Occipital lobe (tissue), 2 donors: ENCODE results near the gene SOX9. TPM values are rescaled to one million over a fixed set of nuclear protein-coding genes. Genes with fewer than 3 reads are reported as not detected.

ENCODE experiments used
- DNase-seq: peaks from one replicate; lab custom pipeline; 2025; lab: John Stamatoyannopoulos, UW
- total RNA-seq: library from RNA; depleted of rRNA; stranded (reverse); fragments of >200 nt; gene quantifications from one replicate; pipeline ENCODE4 v1.2.3, GENCODE V29; 2014

SOX9 gene
- total RNA-seq: 25.4 TPM

DNA sequence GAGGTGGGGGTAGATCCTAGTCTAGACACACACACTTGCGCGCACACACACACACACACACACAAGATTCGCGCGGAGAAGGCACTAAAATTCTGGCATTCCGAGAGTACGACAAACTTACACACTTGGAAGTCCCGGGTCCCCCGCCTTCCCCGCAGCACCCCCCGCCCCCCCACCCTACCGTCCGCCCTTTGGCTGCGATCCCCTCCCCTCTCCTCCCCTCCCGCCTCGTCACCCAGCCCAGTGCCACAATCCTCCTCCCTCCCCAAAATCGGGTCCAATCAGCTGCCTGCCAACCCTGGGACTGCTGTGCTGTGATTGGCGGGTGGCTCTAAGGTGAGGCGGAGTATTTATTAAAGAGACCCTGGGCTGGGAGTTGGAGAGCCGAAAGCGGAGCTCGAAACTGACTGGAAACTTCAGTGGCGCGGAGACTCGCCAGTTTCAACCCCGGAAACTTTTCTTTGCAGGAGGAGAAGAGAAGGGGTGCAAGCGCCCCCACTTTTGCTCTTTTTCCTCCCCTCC is at the start of gene SOX9:
Gene SOX9, plus strand, starts transcription at position 379 of the 522 bp plus-strand sequence. CDS start 372 bp downstream, outside the sequence.
- DNase-seq: peak; percentile 95

DNA sequence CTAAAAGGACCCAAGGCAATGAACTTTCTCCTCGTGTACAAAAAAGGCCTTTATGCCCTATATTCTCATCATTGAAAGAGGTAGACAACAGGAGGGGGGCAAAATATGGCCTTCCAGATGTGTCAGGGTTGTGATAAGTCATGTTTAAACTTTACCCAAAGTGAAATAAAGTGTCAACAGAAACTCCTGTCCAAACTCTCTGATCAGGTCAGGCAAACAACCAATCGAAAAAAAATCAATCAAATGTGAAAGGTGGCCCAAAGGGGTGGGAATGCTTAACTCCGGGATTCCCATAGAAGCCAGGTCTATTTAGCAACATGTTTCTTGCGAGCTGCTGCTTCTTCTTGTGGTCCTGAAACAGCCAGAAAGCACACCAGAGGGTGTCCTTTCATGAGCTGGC is 49.5 kb upstream of the SOX9 start:
- DNase-seq: no peak

DNA sequence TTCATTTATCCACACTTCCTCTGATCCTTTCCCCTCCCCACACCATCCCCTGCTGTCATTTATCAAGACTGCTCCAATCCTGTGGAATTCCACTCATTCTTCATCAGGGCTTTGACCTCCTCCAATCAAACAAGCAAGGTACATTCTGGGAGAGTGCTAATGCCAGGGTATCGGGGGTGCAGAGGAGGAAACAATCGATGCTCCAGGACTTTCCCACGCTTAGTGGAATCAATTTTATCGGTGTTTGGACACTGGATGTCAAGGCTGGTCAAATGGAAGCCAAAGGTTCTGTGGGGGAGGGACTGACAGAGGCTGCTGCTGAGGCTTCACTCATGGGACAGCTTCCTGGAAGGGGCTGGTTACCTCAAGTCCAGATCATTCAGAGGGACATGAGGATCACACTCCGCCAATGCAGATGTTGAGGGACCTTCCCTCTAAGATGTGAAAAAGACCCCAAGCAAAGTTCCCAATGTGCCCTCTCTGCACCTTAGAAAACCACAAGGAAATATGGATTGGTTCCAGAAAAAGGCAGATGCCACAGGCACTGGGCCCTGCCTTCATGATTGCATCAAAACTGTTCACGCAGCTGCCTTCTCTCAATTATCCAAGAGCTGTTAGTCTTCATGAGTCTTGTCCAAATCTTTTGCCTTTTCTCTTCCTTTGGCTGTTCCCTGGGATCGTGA is 44.7 kb upstream of the SOX9 start:
- no peak for DNase-seq

DNA sequence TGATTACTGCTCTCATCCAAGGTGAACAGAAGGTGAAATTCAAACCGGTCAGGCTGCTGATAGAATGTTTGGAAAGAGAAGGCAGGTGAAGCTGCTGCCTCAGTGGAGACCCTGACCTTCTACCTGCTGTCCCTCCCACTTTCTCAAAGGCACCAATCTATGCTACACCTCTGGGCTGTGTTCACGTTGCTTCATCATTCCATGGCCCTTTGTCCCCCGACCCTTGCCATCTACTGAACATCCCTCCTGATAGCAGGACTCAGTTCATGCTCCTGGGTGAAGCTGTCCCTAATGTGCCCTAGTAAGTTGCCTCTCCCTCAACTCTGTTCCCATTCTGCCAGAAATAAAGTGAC is 44.2 kb upstream of the SOX9 start:
- DNase-seq: no peak

DNA sequence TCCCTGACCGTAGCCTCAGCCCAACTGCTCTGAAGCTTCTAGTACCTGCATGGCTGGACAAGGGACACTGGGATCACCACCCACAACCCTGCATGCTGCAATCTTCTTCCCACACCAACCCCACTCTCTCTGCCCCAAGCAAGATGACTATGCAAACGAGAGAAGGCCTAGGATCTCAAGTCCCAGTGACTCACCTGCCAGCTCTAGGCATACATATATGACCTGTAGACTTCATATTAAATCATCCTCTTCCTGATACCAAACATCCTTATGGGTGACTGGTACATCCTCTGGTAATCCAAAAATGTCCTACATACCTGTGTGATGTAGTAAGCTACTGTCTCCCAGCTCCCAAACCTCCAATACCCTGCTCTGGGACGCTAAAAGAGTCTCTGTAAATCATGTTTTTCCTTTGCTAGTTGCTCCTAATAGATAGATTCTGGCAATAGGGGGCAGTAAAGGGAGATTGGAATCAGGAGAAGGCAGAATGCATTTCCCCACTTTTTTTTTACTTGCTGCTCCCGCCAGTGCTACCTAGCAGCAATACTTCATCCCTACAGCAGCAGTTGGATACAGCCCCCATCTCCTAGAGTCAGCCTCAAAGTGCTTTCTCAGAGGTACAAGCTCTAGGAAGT is 43.4 kb upstream of the SOX9 start:
- DNase-seq: no peak

DNA sequence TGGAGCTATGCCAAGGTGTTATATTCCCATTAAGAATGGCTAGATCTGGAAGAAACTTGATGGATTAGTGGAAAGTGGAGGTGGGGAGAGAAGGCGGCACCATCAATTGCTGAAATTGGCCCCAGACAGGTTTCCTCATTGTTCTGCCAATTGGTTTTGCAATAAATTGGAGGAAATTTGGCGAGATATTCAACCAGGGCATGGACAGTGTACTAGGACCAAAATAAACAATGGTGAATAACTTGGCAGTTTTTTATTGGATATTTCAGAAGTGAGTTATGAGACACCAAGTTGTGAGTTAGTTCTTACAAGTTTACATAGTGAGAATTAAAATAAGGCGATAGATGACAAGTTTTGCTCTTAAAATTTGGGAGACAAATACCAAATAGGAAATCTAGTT is 41.1 kb upstream of the SOX9 start:
- no peak for DNase-seq

DNA sequence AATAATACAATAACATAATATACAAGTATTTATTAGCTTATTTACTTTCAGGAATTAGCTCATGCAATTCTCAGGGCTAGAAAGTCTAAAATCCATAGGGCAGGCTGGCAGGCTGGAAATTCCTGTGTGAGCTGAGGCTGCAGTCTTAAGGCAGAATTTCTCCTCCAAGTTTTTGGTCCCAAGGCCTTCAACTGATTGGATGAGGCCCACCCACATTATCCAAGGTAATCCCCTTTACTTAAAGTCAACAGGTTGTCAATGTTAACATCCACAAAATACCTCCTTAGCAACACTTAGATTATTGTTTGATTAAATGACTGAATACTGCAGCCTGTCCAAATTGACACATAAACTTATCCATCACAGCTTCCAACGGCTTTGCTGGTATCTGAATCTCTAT is 32.9 kb upstream of the SOX9 start:
- no peak for DNase-seq

DNA sequence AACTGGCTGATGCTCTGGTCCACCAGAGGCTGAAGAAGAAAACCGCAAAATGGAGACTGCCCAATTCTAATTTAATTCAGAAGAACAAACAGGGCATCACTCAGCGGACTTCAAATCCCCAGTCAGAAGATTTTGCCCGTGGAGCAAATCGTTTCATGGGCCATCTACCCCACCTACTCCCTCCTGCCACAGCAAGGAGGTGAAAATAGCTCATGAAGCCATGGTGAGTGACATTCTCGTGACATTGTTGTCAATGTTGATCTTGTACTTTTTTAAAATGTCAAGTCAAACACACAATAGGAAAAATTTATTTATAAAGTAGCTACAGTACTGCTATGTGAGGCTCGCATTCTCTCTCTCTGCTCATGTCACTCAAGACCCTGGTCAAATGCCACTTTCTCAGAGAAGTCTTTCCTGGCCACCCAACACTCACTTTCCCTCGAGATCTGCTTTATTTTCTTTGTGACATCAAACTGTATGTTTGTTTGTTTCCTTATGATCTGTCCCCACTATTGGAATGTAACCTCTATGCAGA is 31.3 kb upstream of the SOX9 start:
- DNase-seq: no peak

DNA sequence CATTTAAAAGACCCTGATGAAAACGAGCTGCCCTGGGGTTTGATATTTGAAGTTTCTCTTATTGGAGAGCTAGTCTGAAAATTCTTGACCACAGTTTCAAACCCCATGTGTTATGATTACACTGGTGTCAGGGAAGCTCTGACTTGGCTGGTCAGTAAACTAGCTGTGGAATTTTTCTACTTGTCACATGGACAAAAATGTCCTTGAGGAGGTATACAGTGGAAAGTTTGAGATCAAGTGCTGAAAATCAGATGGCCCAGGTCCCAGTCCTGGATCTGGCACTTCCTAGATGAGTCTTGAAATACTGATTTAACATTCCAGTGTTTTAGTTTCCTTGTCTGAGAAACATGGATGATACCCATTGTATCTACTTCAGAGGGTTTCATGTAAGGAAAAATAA is 30.7 kb upstream of the SOX9 start:
- DNase-seq: no peak

DNA sequence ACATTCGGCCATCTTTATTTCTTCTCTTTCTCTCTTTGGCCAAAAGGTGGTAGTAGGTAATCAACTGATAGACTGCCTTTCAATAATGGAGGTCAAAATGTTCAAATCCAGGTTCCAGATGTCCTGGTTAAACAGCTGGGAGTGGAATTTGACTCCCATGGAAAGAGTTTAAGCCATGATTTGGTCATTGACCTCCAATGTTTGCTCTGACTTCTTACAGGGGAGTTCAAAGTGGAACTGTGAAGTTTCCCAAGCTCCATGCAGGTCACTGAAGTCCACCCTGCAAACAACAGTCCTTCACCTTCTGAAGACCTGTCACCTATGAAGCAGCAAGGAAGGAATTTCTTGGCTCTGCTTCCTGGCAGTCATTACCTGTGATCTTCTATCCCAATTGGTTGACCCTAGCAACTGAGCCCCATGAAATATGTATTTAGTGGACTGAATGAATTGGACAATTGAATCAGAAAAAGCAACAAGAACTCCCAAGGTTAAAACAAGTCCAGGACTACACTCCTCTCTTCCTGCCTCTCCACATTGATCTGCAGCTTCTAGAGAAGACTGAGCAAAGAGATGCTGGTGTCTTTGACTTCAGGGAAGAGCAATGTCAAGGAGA is 28.0 kb upstream of the SOX9 start:
- DNase-seq: no peak

DNA sequence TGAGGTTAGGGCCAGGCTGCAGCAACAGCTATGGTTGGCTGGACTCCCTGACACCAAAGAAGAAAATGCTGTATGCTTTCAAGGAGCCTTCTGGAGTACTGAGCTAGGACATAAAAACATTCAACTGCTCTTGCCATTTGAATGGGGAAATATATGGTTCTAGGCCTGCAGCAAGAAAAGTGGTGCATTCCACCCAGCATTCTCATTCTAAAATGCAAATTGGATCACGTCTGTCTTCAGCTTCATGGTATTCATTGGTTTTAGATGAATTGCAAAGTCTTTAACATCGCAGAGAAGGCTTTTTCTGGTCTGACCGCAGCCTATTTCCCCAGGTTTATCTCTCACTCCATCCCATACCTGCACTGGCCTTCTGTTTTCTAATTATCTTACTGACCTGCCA is 27.1 kb upstream of the SOX9 start:
- DNase-seq: no peak

DNA sequence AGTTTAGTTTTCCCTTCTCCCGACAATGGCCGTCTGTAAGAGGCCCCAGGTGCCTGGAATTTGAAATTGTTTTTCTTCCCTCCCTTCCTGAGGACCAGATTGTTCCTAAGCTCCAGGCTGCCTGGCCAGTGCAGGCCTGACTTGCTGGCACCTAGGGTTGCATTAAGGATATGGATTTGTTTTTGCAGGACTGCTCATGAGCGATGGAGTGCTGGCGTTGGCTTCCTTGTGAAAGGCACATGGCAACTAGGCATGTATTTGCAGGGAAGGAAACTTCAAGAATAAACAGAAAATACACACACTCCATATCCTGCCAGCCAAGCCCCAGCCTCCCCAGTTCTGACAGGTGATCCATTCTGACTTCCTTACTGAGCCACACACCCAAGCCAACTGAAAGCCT is 25.5 kb upstream of the SOX9 start:
- no peak for DNase-seq

DNA sequence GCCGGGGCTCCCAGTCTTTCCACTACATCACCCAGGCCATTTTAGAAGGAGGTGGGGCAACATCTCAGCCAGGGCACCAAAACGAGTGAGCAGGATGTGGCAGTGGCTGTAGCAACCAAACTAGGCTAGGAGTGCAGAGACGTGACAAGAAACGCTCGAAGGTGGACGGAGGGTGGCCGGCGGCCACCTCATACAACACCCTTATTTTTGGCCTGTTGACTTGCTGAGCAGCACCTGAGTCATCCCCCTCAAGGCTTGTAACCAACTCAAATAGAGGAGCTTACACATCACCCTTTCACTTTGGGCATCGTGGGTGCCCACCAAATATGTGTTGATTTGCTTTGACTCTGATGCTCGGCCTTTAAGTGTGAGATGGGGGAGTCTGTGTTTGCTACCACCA is 23.7 kb upstream of the SOX9 start:
- DNase-seq: no peak

DNA sequence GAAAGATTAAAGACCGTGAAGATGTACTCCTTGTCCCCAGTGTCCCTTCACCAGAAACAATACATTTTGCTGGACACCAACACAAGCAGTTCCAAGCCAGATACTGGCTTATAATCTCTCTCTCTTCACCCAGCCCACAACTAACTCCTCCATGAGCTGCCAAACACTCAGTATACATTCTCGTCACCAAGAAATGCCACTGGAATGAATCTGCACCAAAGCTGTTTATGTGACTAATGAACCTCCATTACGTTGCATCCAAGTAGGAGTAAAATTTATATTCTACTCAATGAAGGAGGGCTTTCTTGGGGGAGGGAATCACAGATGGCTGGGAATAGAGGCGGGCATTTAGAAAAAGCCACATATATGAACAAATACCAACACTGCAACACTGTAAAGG is 20.9 kb upstream of the SOX9 start:
- DNase-seq: no peak

DNA sequence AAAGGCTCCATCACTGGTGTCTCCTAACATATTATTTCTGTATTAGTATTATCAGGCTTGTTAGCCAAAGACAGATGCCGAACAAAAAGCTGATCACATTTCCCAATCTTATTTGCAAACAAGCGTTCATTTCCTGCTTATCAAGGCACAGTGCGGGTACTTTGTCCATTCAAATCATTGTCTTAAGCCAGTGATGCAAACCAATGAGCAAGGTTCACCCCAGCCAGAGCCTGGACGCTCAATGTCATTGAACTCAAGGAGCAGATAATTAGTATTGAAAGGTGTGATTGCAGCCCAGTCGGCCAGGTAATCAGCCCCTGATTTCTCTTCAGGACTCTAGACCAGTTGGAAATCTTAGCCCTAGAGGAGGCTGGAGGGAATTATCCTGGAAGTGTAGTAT is 20.4 kb upstream of the SOX9 start:
- DNase-seq: no peak

DNA sequence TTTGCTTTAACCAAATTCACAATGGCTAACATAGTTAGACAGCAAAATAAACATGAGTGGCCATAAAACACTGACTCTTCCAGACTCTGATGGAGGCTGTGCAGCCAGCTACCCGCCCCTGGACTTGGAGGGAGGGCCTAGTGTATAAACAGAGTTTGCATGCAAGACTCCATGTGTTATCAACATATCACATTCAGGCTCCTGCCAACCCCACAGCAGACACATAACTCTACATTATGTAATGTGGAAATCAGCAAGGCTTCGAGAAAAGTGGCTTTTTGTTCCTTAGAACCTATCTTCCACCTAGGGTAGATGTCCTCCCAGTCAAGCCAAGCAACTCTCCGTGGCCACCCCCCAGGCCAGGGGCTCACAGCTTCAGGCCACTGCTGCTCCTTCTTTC is 19.3 kb upstream of the SOX9 start:
- DNase-seq: no peak

DNA sequence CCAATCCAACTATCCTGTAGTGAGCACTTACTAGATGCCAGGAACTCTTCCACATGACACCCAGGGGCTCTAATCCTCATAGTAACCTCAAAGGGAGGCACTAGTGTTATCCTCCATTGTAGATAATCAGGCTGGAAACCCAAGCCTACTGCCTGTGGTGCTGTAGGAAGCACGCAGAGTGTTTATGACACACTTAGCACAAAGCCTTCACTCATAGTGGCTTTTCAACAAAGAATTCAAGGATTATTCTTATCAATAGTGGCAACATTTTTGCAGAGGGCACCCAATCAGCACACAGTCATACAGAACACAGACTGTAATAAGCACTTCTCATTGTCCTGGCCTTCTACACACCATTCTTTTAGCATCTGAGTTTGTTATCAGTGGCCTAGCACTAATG is 18.5 kb upstream of the SOX9 start:
- no peak for DNase-seq

DNA sequence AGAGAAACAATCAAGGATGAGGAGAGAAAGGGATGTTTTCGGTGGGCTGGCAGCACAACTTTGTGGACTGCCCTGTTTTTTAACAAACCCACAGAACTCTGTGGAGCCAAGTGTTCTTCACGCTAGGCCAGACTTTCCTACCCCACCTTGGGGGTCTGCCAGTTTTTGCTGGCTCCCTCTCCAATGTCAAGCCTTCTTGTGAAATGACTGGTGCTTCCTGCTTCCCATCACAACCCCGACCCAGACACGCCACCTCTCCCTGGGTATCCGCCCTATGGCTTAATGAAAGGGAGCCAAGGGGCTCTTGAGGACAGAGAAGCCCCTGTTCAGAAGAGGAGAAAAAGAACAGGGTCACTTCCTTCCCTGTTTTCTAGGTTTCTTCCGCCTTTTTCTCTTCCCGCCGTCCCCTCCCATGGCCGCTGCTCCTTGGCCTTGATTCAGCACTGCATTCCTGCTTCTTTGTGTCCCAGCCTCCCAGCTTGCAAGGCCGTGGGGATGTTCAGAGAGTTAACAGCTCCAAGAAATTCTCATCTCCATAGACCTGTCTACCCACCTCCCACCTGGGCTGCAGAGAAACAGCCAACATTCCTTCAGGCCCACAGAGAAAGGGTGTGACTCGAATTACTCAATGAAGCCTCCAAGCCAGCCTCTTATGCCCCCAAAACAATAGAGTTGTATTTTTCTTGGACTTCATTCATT is 16.5 kb upstream of the SOX9 start:
- no peak for DNase-seq

DNA sequence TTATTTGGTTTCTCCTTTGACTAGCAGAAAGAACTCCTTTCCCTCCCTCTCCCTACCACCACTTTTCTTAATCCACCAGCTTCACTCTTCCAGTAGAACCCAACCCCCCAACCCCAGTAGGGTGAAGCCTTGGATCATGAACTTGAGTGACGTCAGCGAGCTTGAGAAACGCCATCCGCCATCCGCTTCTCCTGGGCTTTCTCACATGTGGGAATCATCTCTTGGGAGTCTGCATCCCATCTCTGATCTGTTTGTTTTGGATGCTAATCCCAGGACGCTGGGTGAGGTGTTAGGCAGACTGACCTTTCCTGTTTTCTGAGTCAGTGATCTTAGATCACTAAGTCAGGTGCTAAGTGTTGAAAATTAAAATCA is 16.0 kb upstream of the SOX9 start:
- DNase-seq: no peak

DNA sequence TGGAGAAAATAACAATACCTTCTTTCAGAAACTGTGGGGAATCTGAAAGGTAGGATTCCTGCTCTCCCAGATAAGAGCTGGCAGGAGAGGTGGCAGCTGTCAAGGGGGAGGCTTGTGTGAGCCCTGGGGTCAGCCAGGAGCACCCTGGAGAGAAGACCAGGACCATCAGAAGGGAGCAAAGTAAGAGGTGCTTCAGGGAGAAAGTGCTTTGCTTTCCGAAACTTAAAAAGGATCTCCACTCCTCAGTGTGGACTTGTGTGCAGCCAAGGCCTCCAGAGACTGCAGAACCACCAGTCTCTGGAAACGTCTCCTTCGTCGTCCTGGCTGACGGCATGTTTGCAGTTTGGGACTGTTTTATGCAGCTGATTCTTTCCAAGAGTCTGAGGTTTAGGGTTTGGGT is 13.7 kb upstream of the SOX9 start:
- no peak for DNase-seq

DNA sequence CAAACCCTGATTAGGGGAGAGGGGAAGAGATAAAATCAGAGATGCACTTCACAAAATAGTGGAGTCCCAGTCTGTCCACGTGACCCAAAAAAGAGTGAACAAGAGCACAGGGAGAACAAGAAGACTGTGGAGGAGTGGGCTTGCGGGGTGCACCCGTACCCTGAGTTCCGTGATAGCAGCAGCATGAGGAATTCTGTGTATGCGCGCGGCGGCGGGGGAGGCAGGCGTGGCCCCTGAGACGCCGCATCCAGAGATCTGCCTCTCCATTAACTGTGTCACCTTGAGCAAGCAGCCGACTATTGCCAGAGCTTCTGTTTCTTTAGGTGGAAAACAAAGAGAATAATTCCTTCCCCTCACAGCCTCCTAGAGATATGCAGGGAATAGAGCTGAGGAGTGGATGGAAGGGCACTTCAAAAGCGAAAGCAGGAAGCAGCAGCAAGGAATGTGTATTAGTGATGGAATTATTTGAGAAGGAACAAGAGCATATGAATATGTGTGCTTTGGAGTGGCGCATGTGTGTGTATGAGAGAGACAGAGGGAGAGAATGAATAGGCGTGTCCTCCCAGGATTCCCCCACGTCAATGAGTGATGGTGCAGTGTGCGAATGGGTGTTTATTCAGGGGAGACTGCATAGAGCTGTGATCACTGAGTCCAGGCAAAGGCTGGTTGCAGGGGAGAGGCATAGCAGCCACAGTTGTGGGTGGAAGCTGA is 10.4 kb upstream of the SOX9 start:
- no peak for DNase-seq

DNA sequence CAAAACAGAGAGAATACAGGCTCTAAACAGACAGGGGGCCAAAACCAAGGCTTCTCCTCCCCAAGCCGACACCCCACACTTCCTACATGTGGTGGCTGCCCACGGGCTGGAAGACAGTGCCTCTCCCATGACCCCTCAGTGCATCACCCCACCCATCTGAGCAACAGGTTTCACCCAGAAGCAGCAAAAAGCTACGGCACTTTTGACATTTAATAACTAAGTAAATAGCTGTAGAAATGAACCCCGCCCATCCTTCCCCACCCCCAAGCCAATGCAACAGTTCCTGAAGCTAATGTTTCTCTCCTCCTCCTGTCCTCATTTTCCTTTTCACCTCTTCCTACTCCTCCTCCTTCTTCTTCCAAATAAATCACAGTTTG is 9.9 kb upstream of the SOX9 start:
- DNase-seq: no peak
